K562 treated with DMSO at 1 percent for 48 hours (cell line): ENCODE results near the gene SLC38A6. TPM values are rescaled to one million over a fixed set of nuclear protein-coding genes. Genes with fewer than 3 reads are reported as not detected.

Experiments used
- total RNA-seq: library from RNA; unstranded; fragments of 300-600 nt; gene quantifications from 2 replicates; pipeline ENCODE4 v1.2.3, GENCODE V29; 2022; ENCODE audit warnings: low replicate concordance; ENCODE audit errors: extremely low read depth

SLC38A6 gene
- not detected in 2 replicates for total RNA-seq

GRCh38 chr14:60980811-60981632 is at the start of gene SLC38A6, which contains the start of gene TRMT5:
Gene SLC38A6, plus strand, starts transcription at chr14:60981245. Its CDS starts 33 bp downstream, at chr14:60981278.
Gene TRMT5, minus strand, starts transcription at chr14:60981079. Its CDS starts 106 bp downstream, at chr14:60980973.

Other genes with a start within 250 kb of the SLC38A6 start
- not detected in 2 replicates for gene MNAT1, start 246.5 kb upstream of the SLC38A6 start, total RNA-seq
- gene TRMT5, start 166 bp upstream of the SLC38A6 start, total RNA-seq, result not detected in 2 replicates